A375 (cell line): ENCODE results near the gene TRAF3IP3. TPM values are rescaled to one million over a fixed set of nuclear protein-coding genes. Genes with fewer than 3 reads are reported as not detected.

Source experiments
- total RNA-seq: library from RNA; depleted of rRNA; stranded (reverse); fragments of >200 nt; shearing (Covaris generic); gene quantifications from 2 replicates; pipeline ENCODE4 v1.2.3, GENCODE V29; 2014; rRNA removed

The TRAF3IP3 gene
- total RNA-seq, result not detected in 2 replicates

GRCh38 chr1:209755926-209756614 is at the start of gene TRAF3IP3:
Gene TRAF3IP3, plus strand, starts transcription at chr1:209756053. Its CDS starts 3,987 bp downstream, at chr1:209760040.

DNA sequence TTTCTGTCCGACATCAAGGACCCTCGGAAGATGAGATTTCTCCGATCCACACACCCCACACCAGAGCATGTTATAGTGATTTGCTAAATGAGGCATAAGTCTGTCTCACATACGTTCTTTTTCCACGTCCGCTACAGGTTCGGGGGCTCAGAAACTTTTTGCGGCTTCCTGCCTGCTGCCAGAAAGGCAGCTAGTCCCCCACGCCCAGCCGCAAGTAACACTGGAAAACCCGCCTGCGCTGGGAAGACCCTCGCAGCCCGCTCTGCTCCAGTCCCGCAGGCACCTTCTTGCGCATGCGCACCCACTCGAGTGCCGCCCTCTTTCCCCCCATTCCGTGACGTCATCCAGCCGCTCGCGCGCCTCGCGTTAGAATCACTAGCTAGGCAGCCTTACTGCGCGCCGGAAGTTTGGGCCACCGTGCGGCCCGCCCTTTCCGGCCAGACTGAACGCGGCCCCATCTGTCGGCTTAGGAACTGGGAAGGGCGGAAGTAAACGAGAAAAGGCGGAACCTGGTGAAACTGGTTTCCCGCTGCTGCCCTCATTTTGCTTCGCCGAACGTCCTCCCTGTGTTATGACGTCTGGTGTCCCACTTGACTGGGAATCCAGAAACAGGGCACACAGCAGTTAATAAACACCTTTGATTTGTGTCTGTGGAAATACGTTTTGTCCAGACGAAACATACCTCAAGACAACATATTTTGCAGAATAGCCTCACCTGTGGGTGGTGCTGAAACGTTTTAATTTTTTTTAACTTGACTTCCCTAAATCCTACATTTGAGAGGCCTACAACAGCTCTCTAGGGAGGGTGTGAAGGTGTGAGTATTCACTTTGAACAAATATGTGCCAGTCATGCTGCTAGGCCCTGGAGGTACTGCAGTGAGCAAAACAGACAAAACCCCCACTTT is 28.7 kb downstream of the TRAF3IP3 start, which contains the start of gene C1orf74:
Gene C1orf74 (minus strand): TSS at position 295 of the 905 bp plus-strand sequence. CDS start 925 bp downstream, outside the sequence.

GRCh38 chr1:209805875-209806760 is 50.3 kb downstream of the TRAF3IP3 start, which contains the start of gene IRF6:
Gene IRF6, minus strand, starts transcription at chr1:209806142. Its CDS starts 4,729 bp downstream, at chr1:209801413.

GRCh38 chr1:209827384-209828262 is 71.8 kb downstream of the TRAF3IP3 start, which contains the start of gene UTP25:
Gene UTP25, plus strand, starts transcription at chr1:209827972. Its CDS starts 92 bp downstream, at chr1:209828064.

Other genes with a start within 250 kb of the TRAF3IP3 start
- gene CAMK1G, start 172.3 kb upstream of the TRAF3IP3 start, total RNA-seq, result not detected in 2 replicates
- 14.7 and 24.7 TPM in 2 replicates for gene LAMB3, start 103.6 kb upstream of the TRAF3IP3 start, total RNA-seq
- not detected in 2 replicates for gene G0S2, start 80.6 kb upstream of the TRAF3IP3 start, total RNA-seq
- gene HSD11B1, start 51.2 kb upstream of the TRAF3IP3 start, total RNA-seq, result not detected in 2 replicates
- 2.1 and 2.6 TPM in 2 replicates for gene C1orf74, start 28.5 kb downstream of the TRAF3IP3 start, total RNA-seq
- 0.03 and 0.04 TPM in 2 replicates for gene IRF6, start 50.1 kb downstream of the TRAF3IP3 start, total RNA-seq
- 16.2 and 17.0 TPM in 2 replicates for gene UTP25, start 71.9 kb downstream of the TRAF3IP3 start, total RNA-seq
- 3.2 and 3.8 TPM in 2 replicates for gene SYT14, start 182.2 kb downstream of the TRAF3IP3 start, total RNA-seq